NCI-H2227 (cell line): ENCODE results near the gene MAG.
"Not testable (repeated sequence)": the region's sequence is repeated elsewhere in the genome, so short reads cannot be mapped to it uniquely, and the experiment has no call there.

Experiments used
- DNase-seq: peaks from one replicate; lab custom pipeline; 2025; ENCODE audit not compliant: unreplicated experiment; lab: John Stamatoyannopoulos, UW

Gene MAG

GRCh38 chr19:35357867-35358573 lies 66.1 kb downstream of the MAG start, which contains the start of gene FFAR3:
Gene FFAR3 (plus strand): TSS chr19:35358460. CDS start chr19:35358891, 431 bp downstream.
- DNase-seq = no peak

DNA sequence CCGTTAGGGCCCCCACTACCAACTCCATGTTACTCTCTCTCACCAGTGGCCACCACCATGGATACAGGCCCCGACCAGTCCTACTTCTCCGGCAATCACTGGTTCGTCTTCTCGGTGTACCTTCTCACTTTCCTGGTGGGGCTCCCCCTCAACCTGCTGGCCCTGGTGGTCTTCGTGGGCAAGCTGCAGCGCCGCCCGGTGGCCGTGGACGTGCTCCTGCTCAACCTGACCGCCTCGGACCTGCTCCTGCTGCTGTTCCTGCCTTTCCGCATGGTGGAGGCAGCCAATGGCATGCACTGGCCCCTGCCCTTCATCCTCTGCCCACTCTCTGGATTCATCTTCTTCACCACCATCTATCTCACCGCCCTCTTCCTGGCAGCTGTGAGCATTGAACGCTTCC lies 66.9 kb downstream of the MAG start:
- not testable (repeated sequence) for DNase-seq

DNA sequence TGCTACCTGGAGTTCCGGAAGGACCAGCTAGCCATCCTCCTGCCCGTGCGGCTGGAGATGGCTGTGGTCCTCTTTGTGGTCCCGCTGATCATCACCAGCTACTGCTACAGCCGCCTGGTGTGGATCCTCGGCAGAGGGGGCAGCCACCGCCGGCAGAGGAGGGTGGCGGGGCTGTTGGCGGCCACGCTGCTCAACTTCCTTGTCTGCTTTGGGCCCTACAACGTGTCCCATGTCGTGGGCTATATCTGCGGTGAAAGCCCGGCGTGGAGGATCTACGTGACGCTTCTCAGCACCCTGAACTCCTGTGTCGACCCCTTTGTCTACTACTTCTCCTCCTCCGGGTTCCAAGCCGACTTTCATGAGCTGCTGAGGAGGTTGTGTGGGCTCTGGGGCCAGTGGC lies 67.4 kb downstream of the MAG start:
- not testable (repeated sequence) for DNase-seq

DNA sequence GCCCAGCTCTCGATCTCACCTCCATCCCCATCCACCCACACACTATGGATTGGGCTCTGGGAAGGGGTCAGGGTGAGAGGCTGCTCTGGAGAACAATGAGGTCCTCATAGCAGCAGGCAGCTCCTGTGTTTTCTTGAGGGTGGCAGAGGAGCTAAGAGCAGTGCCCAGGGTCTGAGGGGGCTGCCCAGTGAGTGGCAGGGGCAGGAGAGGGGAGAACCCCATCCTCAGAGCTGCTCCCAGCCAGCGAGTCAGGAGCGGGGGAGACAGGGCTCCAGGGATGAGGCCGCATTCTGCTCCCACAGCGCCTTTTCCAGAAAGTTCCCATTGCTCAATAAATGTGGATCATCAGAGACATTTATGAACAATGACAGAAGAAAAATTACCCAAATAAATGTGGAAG lies 68.1 kb downstream of the MAG start:
- not testable (repeated sequence) for DNase-seq

GRCh38 chr19:35360880-35361420 lies 69.0 kb downstream of the MAG start:
- no peak for DNase-seq

DNA sequence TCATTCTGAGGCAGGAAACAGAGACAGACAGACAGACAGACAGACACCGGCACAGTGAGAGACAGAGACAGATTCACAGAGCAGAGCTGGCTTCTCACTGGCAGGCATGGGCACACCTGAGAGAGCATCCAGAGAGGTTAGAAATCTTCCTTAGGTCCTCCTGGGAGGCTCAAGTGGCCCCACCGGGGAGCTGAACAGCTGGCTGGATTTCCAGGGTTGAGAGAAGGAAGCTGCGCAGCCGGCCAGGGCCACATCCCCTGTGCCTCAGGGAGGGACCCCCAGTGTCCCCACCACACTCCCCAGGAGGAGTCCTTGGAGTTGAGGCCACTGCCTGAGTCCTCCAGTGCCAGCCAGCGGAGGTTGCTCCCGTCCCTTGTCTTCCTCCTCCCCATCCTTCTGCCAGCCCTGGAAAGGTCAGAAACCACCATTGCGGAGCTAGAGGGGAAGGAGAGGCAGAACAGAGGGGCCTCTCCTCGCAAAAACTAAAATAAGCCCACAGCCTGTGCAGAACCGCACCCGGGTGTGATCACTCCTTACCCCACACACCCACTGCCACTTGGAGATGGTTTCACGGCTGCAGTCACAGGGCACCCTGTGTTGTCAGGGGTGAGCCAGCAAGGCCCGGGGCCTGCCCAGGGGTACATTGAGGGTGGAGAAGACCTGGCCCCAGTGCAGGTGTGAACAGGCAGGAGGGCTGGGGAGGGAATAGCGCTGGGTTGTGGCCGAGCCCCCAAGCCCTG lies 70.5 kb downstream of the MAG start:
- no peak for DNase-seq

DNA sequence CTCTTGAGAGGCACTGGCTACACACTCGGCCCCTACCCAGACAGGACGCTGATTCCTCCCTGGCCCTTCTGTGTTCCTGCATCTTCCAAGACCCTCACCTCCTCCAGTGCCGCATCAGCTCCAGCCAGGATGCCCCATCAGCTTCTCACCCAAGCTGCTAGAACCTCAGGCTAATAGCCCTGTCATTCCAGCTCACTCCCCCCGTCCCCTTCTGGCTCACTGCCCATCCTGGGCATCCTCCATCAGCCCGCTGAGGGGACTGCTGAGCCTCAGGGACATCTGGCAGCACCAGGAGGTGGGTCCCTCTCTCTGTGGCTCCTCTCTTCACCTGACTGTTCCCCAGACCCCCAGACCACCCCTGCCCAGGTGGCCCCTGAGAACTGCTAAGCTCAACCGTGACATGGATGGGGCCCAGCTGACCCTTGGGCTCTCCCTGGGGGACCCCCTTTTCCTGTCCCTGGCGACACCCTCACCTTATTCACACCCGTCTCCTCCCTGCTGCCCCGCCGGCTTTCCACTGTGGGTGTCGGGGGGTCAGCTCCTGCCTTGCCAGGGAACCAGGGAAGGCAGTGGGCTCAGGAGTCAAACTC lies 71.1 kb downstream of the MAG start:
- DNase-seq = no peak
